ENCODE data around the gene LRIT2. TPM values are rescaled to one million over a fixed set of nuclear protein-coding genes. Genes with fewer than 3 reads are reported as not detected.

The LRIT2 gene
- polyA plus RNA-seq, 1 experiment, result not detected

DNA sequence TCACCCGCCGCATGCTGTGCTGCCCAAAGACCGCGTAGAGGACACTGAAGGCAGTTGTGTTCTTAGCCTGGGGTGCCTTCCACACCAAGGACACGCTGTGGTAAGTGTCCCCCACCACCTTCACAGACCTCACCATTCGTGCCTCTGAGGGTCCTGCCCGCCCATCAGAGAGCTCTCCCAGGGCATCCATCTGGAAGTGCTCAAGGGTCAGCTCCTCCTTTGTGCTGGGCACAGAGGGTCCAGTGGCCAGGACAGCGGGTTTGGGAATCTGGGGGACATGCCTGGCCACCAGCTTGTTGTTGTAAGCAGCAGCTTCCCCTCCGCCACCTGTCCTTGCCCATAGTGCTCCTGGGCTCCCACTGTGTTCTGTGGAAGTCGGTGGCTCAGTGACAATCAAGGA is 7.0 kb upstream of the LRIT2 start:
- Histone ChIP-seq H3K9me3 (ENCODE audit: control insufficient read depth, insufficient read depth, low read length) (no peaks in the 10 kb centered on the region; the same call in 1 of the 2 replicates), H3K4me3 (ENCODE audit: low read depth, low read length) (no peak overlapping the region), H3K27ac (ENCODE audit: low read depth, low read length) (no peak overlapping the region), H3K27me3 (ENCODE audit: control insufficient read depth, insufficient read depth, low read length) (no peaks in the 10 kb centered on the region)
- ChIA-PET CTCF (no interaction called here), POLR2A (no interaction called here)
- TF ChIP-seq CTCF (IDR thresholded peaks at IDR 0.05; ENCODE audit: low read depth, low read length), result no peak
- DNase-seq (ENCODE audit: low read depth, low spot score), result no peak

DNA sequence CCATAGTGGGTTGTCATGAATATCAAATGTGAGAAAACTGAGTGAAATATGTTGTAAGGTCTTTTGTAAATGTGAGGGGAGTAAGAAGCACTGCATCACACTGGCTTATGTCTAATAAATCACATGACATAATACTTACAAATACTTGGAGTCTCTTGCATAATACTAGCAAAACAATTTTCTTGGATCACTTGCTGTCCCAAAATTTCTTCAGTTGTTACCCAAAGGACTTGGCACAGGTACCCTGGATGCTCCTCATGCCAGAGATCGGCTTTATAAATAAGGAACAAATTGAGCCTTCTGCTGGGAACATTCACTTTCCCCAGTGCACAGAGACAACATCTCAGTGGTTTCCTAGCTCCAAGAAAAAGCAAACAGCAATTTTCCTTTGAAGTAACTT is 5.0 kb upstream of the LRIT2 start:
- POLR2A ChIA-PET, result no interaction called here
- CTCF ChIA-PET, result no interaction called here
- Histone ChIP-seq H3K9me3 (ENCODE audit: control insufficient read depth, insufficient read depth, low read length) (no peaks in the 10 kb centered on the region), H3K27ac (ENCODE audit: low read depth, low read length) (no peak overlapping the region), H3K27me3 (ENCODE audit: control insufficient read depth, insufficient read depth, low read length) (no peaks in the 10 kb centered on the region), H3K4me3 (ENCODE audit: low read depth, low read length) (no peak overlapping the region)
- no peak for TF ChIP-seq CTCF (IDR thresholded peaks at IDR 0.05; ENCODE audit: low read depth, low read length)
- DNase-seq (ENCODE audit: low read depth, low spot score), result no peak

DNA sequence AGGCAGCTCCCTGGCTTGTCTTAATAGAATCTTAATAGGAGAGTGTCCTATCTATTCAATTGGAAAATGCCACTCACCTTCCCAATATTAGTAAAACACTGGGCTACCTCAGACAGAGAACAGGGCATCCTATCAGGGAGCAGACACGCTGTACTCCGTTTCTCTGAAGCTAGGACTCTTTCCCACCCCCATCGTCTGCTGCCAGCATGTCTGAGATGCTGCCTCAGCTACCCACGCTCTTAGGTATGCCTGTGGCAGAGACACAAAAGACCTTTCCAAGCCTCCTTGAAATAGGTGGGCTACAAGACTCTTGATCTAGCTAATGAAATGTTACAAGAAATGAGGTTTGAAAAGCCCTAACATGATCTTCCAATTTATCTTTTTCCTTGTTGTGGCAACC is 2.5 kb upstream of the LRIT2 start:
- Histone ChIP-seq H3K27ac (ENCODE audit: low read depth, low read length) (no peak overlapping the region), H3K9me3 (ENCODE audit: control insufficient read depth, insufficient read depth, low read length) (no peaks in the 10 kb centered on the region), H3K4me3 (ENCODE audit: low read depth, low read length) (no peak overlapping the region), H3K27me3 (ENCODE audit: control insufficient read depth, insufficient read depth, low read length) (no peaks in the 10 kb centered on the region)
- no peak for DNase-seq (ENCODE audit: low read depth, low spot score)
- no peak for TF ChIP-seq CTCF (IDR thresholded peaks at IDR 0.05; ENCODE audit: low read depth, low read length)
- CTCF ChIA-PET, result no interaction called here
- POLR2A ChIA-PET, result no interaction called here

DNA sequence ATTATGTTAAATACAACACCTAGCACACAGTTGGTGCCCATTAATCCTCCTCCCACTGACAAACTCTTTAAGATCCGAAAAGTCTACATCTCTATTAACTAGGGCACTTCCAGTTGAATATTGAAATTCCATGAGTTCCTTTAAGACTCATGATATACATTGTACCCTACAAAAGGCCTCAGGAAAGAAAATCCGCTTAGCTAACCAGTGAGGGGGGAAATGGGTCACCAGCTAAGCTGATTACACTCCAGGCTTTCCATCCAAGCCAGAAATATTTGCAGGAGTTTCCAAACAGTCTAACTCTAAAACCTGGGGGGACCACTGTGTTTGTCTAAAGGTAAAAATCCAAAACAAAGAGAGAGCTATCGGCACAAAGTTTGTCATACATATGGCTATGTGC is 1.3 kb upstream of the LRIT2 start:
- no peaks in the 10 kb centered on the region for H3K9me3 ChIP-seq (ENCODE audit: control insufficient read depth, insufficient read depth, low read length)
- POLR2A ChIA-PET, result no interaction called here
- DNase-seq (ENCODE audit: low read depth, low spot score), result no peak
- no peak overlapping the region for H3K27ac ChIP-seq (ENCODE audit: low read depth, low read length)
- CTCF ChIA-PET, result no interaction called here
- H3K27me3 ChIP-seq (ENCODE audit: control insufficient read depth, insufficient read depth, low read length), result no peaks in the 10 kb centered on the region
- TF ChIP-seq CTCF (IDR thresholded peaks at IDR 0.05; ENCODE audit: low read depth, low read length), result no peak
- no peak overlapping the region for H3K4me3 ChIP-seq (ENCODE audit: low read depth, low read length)

DNA sequence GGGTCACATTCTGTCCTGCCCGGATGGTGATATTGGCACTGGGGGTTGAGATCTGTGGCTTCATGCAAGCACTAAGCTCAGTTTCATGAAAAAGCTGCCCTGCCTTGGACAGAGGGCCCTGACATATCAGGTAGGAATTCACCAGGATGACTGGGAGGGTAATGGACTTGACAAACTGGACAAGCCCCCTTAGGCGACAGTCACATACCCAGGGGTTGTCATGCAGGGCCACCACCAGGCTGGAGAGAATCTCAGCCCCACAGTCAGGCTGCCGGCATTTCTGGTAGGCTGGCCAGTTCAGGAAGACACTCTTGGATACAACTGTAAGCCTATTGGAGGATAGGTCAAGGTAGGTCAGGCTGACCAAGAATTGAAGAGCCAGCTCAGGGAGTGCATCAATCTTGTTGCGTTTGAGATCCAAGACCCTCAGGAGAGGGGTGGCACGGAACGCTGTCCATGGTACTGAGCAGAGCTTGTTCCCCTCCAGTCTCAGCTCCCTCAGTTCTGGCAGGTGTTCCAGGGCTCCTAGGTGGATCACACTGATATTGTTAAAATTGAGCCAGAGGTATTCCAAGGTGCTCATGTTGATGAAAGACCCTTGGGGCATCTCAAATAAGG is 824 bp downstream of the LRIT2 start:
- ChIA-PET POLR2A (no interaction called here), CTCF (interaction anchor here (0.6 kb wide), 1 partner anchor 313 kb away, joined by 3 read pairs; no protein-coding TSS in a partner anchor)
- no peak for TF ChIP-seq CTCF (IDR thresholded peaks at IDR 0.05; ENCODE audit: low read depth, low read length)

More for the DNA sequence above, 824 bp downstream of the LRIT2 start:
- no peak overlapping the region for H3K27ac ChIP-seq (ENCODE audit: low read depth, low read length)
- no peaks in the 10 kb centered on the region for H3K9me3 ChIP-seq (ENCODE audit: control insufficient read depth, insufficient read depth, low read length)
- H3K27me3 ChIP-seq (ENCODE audit: control insufficient read depth, insufficient read depth, low read length), result no peaks in the 10 kb centered on the region
- H3K4me3 ChIP-seq (ENCODE audit: low read depth, low read length), result no peak overlapping the region
- no peak for DNase-seq (ENCODE audit: low read depth, low spot score)
